ENCODE results near the gene UROC1.

Gene UROC1

DNA sequence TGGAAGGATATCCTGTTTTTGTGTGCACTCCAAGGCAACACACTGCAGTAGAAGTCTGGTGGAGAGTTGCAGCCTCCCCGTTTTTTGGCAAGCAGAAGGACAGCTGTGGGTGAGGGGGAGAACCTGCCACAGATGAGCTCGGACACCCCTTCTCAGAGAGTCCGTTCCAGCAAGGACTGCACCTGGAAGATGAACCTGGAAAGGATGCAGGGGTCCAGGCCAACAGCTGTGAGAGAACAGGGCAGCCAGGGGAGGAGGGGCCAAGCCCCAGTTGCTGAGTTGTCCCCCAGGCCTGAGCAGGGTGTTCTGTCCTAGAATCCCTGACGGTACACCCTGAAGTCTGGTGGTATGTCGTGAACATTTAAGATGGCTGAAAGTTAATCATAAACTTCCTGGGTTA lies 72.1 kb downstream of the UROC1 start:
- DNase-seq (ENCODE audit: low read depth in 2 of 3, low spot score in 2 of 3) = no peak

DNA sequence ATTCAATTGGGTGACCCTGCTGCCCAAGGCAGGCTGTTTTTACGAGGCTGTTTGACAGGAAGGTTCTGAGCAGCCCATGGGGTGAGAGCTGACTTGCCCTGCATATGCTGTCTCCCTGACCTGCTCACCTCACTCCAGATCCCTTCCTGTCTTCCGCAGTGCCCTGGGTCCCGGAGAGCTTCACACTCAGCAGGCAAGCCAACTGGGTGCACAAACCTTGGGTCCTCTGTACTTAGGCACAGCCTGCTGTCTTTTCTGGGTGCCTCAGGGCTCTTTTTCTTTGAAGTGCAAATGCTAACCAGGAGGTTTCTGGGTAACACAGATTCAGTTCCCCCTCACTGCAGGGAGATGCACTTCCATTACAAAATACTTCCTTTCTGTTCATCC lies 74.7 kb downstream of the UROC1 start:
- no peak for DNase-seq (ENCODE audit: low read depth in 2 of 3, low spot score in 2 of 3)

DNA sequence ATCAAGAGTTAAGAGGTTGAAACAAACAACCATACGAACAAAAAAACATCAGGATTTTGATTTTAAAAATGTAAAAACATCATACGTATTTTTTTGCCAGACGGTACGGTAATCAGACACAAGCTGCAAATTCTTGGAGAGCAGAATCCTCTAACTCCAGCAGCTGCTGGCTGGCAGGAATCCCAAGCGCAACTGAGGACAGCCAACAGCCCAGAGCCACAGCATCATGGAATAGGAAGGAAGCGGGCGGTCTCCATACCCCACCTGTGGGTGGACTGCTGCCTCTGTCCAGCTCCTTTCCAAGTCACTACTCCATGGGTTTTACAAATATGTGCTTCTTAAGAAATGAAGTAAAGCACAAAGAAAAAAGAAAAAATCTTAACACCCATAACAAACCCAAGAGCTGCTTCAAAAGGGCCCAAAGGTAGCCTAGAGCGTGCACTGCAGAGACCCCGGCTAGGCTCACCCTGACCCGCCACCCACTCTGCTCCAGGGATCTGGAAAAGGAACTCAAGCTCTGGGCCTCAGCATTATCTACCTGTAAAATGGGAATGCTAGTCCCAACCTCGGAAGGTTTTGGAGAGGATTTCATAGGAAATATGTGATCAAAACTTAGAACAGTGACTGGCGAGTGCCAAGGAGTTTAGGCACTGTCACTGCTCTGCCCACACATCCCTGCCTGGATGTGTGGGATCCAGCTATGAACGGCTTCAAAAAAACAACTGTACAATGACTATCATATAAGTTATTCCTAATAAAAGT lies 75.3 kb downstream of the UROC1 start:
- no peak for DNase-seq (ENCODE audit: low read depth in 2 of 3, low spot score in 2 of 3)

DNA sequence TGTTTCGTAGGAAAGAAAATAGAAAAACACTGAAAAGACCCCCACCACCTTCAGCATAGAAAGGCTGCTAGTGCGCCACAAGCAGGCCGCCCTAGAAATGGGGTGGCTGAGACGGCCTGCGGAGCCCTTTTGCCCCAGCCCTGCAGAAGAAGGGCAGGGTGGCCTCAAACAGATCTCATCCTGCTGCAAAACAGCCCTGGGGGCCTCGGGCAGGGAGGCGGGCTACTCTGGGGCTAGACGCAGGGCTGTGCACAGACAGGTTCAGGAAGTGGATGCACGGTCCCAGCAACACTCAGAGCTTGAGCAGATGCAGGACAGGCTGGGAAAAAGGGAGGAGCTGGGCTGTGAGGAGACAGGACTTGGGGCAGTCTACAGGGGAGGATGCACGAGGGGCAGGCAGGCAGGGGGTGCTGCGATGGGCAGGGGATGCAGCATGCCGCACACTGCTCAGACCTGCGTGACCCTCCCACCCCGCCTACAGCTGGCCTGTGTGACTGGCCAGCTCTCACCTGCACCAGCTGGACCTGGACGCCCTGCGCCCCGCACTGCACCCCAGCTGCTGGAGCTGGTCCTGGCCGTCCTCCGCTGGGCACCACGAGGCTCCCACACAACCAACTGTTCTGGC lies 76.2 kb downstream of the UROC1 start:
- no peak for DNase-seq (ENCODE audit: low read depth in 2 of 3, low spot score in 2 of 3)

DNA sequence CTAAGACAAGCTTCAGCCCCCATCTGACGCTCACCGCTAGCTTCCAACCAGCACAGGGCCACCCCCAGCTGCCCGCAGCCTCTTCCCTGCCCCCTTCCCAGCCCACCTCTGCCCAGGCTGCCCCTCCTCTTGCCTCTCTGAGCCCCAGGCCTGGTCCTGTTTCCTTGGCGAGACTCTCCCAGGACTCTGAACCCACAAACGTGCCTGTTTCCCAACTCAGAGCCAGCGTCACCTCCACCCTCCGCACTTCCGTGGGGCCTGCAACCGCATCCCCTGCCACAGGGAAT lies 76.9 kb downstream of the UROC1 start:
- DNase-seq (ENCODE audit: low read depth in 2 of 3, low spot score in 2 of 3) = no peak

DNA sequence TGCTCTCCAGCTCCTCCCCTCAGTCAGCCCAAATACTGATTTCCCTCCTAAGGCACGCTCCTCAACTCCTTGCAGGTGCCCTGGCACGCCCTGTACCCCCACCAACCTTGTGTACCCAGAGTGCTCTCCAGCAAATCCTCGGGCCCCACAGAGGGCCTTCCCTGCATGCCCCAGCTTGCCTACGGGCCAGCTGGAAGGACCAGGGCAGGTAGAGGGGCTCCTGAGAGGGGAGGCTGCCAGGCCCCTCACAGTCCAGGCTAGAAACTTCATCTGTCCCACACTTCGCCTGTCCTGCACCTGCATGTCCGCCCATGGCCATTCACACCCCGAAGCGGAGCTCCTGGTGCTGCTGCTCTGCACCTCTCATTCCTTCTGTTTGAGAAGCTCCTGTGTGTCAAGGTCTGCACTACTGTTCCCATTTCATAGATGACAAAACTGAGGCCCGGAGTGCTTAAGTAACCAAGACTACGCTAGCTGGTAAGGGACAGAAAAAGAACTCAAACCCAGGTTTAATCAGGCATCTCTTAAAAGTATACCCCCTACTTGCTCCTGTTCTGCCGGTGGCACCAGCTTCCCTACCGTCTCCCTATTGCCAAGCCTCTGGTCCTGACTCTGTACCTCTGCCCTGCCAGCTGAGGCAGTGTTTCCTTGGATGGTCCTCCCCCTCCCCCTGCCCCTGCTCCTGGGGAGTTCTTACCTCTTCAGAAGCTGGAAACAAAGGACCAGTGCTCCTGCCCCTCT lies 77.4 kb downstream of the UROC1 start:
- DNase-seq (ENCODE audit: low read depth in 2 of 3, low spot score in 2 of 3) = no peak

DNA sequence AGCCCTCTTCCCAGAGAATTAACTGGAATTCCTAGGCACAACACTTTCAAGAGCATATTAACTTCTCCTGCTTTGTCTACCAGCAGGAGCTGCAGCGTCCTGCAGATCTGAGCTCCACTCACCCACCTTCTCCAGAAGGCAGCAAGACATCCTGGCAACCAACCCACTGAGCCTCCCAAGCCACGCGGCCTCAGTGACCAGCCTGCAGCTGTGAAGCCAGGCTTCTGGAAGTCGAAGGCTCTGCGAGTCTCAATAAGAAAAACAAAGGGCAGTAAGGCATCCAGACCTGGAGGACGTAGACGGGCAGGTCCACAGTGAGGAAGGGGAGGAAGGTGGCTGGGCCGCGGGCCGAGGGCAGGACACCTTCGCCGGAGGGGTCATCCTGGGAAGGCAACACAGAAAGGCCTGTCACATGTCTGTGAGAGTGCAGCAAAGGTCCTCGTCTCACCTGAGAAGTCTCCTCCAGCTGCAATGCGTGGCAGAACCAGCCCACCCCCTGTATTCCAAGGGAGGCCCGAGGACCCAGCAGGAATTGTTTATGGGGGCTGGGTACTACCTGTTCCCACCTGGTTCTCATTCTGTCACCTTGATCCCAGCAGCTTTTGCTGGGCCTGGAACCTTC lies 78.1 kb downstream of the UROC1 start:
- no peak for DNase-seq (ENCODE audit: low read depth in 2 of 3, low spot score in 2 of 3)

DNA sequence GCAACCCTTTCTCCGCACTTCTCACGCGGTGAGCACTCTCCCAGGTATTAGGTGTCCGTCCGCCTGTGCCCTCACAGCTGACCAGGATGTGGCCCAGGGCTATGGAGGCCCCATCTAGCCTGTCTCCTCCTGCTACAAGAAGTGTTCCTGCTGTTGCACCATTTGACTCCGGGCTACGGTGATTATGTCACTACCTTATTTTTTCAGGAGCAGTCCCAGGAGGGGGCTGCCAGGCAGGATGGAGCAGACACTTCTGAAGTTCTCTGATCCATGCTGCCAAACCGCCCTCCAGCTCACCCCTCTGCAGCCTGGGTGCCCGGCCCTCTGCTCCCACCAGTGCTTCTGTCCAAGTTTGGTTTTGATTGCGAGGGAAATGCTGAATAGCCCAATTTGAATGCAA lies 78.8 kb downstream of the UROC1 start:
- DNase-seq (ENCODE audit: low read depth in 2 of 3, low spot score in 2 of 3) = no peak

DNA sequence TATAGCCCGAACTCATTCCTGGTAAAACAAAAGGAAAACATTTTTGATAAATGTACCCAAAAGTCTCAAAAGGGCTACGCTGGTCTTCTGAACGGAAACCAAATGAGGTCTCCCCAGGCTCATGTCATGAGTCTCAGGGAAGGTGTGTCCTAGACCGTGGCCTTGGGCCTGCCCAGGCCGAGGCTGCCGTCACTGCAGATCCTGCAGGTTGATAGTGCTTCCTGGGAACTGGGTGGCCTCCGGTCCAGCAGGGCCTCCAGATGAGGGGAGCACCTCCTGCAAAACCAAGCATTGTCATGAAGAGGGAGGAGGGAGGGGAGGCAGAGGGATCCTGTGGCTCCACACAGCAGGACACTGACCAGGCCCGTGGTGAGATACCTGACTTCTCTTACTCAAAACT lies 79.4 kb downstream of the UROC1 start:
- DNase-seq (ENCODE audit: low read depth in 2 of 3, low spot score in 2 of 3) = no peak

DNA sequence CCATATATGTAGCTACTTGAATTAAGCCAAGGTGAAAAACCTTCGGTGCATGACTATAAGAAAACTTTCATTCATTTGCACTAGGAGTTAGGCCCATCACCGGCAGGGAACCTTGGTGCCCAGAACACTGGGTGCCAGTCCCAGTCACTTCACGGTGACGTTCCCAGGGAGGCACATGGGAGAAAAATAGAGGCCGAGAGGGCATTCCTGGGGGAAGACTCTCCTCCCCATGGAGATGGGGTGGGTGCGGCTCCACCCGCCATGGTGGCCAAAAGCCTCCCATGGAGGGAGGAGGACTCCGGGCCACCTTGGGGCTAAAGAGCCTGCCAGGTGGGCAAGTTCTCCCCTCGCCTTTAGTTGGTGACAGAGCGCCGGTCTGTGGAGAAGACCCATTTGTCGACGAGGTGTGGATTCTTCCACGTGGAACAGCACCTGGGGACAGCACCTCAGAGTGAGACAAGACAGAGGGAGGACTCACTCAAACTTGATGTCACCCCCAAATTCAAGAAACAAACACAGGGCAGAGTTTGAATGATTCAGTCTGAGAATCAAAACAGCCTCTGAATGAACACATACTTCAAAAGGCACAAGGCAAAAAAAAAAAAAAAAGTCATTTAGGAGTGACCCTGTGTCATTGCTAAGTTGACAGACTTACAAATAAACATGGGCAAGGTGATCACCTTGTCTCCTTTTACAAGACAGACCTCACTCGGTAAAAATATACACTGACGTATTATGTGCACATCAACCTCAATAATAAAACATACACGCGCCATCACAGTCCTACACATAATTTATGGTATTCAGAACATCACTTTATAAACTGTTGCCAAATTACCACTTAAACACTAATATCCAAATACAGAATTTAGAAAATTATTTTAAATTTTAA lies 80.5 kb downstream of the UROC1 start:
- DNase-seq (ENCODE audit: low read depth in 2 of 3, low spot score in 2 of 3) = no peak

DNA sequence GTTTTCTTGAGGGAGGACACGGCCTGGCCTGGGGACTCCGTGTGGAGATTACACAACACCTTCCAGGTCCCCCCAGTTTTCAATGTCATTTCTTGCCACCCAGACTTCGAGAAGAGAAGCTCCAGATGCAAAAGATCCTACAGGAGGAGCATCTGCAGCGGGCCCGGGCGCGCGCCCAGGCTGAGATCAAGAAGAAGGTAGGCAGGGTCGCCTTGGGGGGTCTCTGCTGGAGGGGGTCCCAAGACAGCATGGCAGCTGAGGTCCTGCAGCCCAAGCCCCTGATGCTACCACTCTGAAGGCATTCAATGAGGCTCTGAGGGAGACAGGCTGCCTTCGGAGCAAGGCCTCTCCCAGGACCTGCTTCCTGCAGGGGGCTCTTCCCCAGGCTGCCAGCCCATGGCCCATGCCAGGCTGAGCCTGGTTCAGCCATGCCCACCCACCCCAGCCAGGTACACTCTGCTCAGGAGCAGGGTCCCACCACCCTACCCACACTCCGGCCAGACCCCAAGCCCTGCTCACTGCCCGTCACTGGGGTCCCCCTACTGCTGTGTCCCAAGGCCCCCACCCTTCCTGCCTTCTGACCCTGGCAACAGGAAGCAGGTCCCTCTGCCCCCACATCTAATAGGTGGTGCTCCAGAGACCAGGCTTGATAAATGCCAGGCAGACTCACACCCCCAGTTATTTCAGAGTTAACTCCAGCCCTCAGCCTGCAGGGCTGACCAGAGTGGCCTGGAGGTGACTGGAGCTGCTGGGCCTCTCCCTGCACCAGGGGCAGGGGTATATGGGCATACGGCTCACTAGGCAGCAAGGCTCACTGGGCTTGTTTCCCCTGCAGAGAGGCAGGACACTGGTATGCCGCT lies 81.9 kb downstream of the UROC1 start:
- DNase-seq (ENCODE audit: low read depth in 2 of 3, low spot score in 2 of 3) = no peak

DNA sequence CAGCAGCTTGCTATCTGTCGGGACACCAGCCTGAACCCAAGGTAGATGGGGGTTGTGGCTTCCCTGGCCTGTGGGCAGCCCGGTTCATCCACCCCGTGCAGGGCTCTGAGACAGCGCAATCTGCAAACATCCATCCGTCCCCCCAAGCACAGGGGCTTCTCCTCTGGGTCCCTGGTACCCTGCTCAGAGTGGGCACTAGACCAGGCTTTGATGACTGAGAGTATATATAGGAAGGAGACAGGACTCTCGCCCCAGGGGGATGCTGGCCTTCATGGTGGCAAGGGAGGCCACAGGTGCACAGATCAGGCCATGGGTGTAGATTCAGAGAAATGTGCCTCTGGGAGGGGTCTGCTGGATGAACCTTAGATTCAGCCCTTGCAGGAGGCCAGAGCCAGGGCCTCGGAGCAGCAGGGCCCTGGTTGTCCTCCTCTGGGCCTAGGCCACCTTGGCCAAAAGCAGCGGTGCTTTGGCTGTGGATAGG lies 82.6 kb downstream of the UROC1 start:
- DNase-seq (ENCODE audit: low read depth in 2 of 3, low spot score in 2 of 3) = no peak

DNA sequence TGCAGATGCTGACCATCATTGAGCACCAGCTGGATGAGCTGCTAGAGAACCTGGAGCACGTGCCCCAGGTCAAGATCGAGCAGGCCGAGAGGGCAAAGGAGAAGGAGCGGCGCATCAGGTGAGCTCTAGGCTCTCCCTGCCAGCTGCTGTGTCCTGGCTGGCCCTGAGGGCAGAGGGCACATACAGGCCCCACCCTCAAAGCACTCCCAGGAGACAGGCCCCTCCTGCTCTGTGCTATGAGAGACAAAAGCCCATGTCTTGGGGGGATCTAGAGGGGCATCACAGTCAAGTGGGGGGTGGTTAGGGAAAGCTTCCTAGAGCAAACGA lies 83.3 kb downstream of the UROC1 start:
- no peak for DNase-seq (ENCODE audit: low read depth in 2 of 3, low spot score in 2 of 3)

DNA sequence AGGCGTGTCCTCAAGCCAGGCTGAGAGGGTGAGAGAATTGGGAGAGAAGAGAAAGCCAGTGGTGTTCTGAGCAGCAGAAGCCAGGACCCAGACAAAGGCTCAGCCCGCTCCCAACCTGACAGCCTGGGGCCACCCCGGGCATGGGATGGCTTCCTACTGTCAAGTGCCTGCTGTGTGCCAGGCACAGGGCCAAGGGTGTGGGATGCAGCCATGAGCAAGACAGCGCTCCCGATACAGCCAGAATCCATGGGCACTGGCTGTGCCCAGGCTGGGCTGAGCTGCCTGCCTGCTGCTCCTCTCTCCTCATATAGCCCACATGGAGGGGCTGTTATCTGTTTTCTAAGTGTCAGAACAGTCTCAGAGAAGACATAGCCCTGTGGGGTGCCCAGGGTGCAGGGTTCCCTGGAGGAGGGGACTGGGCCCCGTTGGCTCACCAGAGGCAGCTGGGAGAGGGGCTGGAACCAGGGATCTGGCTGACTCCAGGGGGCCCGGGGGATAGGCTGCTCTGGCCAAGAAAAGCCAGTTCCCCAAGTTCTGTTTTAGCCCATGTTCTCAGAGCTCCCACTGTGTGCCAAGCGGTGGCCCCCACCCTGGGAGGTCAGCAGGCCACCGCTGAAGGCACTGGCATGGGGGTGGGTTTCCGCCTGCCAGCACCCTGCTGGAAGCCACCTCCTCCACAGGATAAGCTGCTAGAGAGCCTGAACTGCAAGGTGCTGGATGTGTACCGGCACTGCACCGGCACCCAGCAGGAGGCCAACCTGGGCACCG lies 83.9 kb downstream of the UROC1 start:
- DNase-seq (ENCODE audit: low read depth in 2 of 3, low spot score in 2 of 3) = no peak

DNA sequence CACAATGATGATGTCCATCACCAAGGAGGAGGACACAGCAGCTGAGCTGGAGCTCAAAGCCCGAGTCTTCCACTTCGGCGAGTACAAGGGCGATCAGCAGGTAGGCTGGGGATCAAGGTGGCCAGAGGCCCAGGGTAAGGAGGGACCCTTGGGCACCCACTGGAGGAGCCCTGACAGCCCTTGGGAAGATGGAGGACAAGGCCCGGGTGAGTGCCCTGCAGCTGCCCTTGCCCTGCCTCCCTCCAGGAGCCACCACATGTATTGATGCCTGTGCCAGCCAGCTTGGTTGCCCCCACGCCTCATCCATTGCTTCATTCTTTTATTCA lies 84.5 kb downstream of the UROC1 start:
- no peak for DNase-seq (ENCODE audit: low read depth in 2 of 3, low spot score in 2 of 3)

DNA sequence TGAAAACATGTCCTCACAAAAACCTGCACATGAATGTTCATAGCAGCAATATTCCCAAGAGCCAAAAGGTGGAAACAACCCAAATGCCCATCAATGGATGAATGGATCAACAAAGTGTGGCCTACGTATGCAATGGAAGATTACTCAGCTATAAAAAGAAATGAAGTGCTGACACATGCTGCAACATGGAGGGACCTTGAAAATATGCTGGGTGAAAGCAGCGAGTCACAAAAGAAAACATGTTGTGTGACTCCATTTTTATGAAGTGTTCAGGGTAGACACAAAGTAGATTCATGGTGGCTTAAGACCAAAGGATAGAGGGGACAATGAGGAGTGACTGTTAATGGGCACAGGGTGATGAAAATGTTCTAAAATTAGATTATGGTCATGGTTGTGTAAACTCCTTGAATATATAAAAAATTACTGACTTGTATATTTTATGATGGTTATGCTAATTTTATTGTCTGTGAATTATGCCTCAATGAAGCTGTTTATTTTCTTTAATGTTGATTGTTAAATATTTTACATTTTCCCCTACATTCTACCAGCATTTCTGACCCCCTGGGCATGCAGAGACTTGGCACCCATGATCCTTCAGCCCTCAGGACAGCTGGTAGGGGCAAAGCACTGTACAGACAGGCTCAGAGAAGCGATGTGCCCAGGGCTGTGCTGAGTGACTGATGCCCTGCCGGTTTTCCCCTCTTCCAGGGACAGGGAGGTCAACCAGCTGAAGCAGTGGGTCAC lies 85.0 kb downstream of the UROC1 start:
- no peak for DNase-seq (ENCODE audit: low read depth in 2 of 3, low spot score in 2 of 3)

Data from activated CD8-positive, alpha-beta memory T cell treated with anti-CD3 and anti-CD28 coated beads for 48 hours (primary cell).